ENCODE data around the gene ZBTB24. TPM values are rescaled to one million over a fixed set of nuclear protein-coding genes. Genes with fewer than 3 reads are reported as not detected.

ZBTB24 gene
- total and polyA plus RNA-seq, 2 donors (not counting 3 experiments of a cell fraction or from before 2014, with no cell fraction given) = 1.9 to 6.2 TPM

DNA sequence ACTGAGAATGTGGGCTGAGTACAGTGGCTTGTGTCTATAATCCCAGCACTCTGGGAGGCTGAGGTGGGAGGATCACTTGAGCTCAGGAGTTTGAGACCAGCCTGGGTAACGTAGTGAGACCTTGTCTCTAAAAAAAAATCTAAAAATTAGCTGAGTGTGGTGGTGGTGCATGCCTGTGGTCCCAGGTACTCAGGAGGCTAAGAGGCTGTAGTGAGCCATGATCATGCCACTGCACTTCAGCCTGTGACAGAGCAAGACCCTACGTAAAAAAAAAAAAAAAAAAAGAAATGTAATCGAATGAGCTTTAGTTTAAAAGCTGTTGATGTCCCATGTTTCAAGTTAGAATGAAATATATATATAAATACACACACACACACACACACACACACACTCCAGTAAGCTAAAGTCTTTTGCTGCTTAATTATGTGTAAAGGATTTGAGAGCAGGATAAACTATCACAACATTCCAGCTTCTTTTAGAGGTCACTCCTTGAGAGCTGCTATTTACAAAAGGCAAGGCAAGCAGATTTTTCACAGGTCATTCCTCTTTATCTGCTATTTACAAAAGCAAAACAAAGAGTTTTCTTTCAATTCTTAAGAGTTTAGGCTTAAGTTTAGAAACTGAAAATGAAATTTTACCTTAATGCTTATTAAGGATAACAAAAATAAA, 22.7 kb downstream of the ZBTB24 start:
- H3K4me2 ChIP-seq (ENCODE audit: insufficient read depth, low read length) = no peak overlapping the region
- peaks cover 3 to 4% of the 10 kb centered on the region in 2 experiments for H3K36me3 ChIP-seq (ENCODE audit: control insufficient read depth in 2 of 2, extremely low read depth in 1 of 2, insufficient read depth in 2 of 2, low read length in 2 of 2)
- no peaks in the 10 kb centered on the region for H3K79me2 ChIP-seq (ENCODE audit: control insufficient read depth, insufficient read depth, low read length)
- DNase-seq (ENCODE audit: low read depth, low spot score) = no peak
- dilution Hi-C loops (cut with MboI; ENCODE audit: extremely low pct_ligation_motif_present, low sequenced_read_pairs) (no loop called here), intact Hi-C loops (cut with micrococcal nuclease) (no loop called here)
- H3K4me1 ChIP-seq (ENCODE audit: control insufficient read depth, extremely low read depth, insufficient read depth, low read length) = peaks cover 7% of the 10 kb centered on the region
- no peak overlapping the region for H3K9ac ChIP-seq (replicated peaks; ENCODE audit: extremely low read depth, insufficient read depth, low read length)
- H3K9me3 ChIP-seq (replicated peaks; ENCODE audit: control insufficient read depth, insufficient read depth, low read length) = no peaks in the 10 kb centered on the region
- no TSS peak for BruUV-seq (replicated peaks)
- H3K4me3 ChIP-seq (replicated peaks in 1 of 3; ENCODE audit: insufficient read depth in 1 of 3, low read depth in 1 of 3, low read length in 3 of 3) = no peak overlapping the region
- no peak overlapping the region for H2AFZ ChIP-seq (ENCODE audit: low read depth, low read length)
- H3K27ac ChIP-seq (ENCODE audit: insufficient read depth, low read depth, low read length) = no peak overlapping the region
- ChIA-PET POLR2A (no interaction called here), CTCF (interaction anchor here (0.6 to 1.3 kb wide), 3 partner anchors 36 to 272 kb away, joined by 3 to 5 read pairs (median 3); no protein-coding TSS in a partner anchor)
- no peaks in the 10 kb centered on the region for H3K9me1 ChIP-seq (replicated peaks; ENCODE audit: control insufficient read depth, extremely low read depth, insufficient read depth, low read length)
- no peak for FAIRE-seq
- no peaks in the 10 kb centered on the region for H3K27me3 ChIP-seq (ENCODE audit: control insufficient read depth in 2 of 2, insufficient read depth in 2 of 2, low read length in 2 of 2)
- no peaks in the 10 kb centered on the region for H4K20me1 ChIP-seq (replicated peaks; ENCODE audit: control insufficient read depth, extremely low read depth, insufficient read depth, low read length)
- TF ChIP-seq GATA2 (IDR thresholded peaks at IDR 0.05; ENCODE audit: insufficient read depth, insufficient read length, low read depth, low read length) (no peak), MYC (IDR thresholded peaks at IDR 0.05; ENCODE audit: low read depth, low read length) (no peak), EZH2 (IDR thresholded peaks at IDR 0.05; ENCODE audit: borderline replicate concordance, low read depth, low read length, severe bottlenecking) (no peak), JUN (IDR thresholded peaks at IDR 0.05; ENCODE audit: borderline replicate concordance, insufficient read depth, insufficient read length, low read depth) (no peak), FOS (IDR thresholded peaks at IDR 0.05; ENCODE audit: borderline replicate concordance, insufficient read depth, low read length) (no peak), POLR2A (IDR thresholded peaks at IDR 0.05; ENCODE audit: low read depth, low read length) (no peak), POLR2AphosphoS5 (IDR thresholded peaks at IDR 0.05; ENCODE audit: insufficient read depth, low read depth, low read length) (no peak), CTCF (IDR thresholded peaks at IDR 0.05; ENCODE audit: extremely low read depth in 1 of 2, insufficient read depth in 1 of 2, low read depth in 1 of 2, low read length in 2 of 2) (no peak), MAX (IDR thresholded peaks at IDR 0.05; ENCODE audit: insufficient read depth, insufficient read length) (no peak)

Data from endothelial cell of umbilical vein (primary cell).